HEK293T (cell line): Measurements from ENCODE around the gene JMJD1C.

Source experiments
- BHLHE40 ChIP-seq: fragments of 450-650 bp; IDR thresholded peaks from 2 replicates; pipeline ENCODE4 v1.6.1; 2016; ENCODE audit warnings: mild to moderate bottlenecking, moderate library complexity, borderline replicate concordance
- L3MBTL2 ChIP-seq: fragments of 450-650 bp; conservative IDR thresholded peaks from 2 replicates; pipeline ENCODE4 v1.6.1; 2016; ENCODE audit warnings: mild to moderate bottlenecking
- LEF1 ChIP-seq: fragments of 450-650 bp; IDR thresholded peaks from 2 replicates; pipeline ENCODE4 v1.6.1; 2017; ENCODE audit warnings: mild to moderate bottlenecking, borderline replicate concordance
- NFRKB ChIP-seq: fragments of 450-650 bp; IDR thresholded peaks from 2 replicates; pipeline ENCODE4 v1.6.1; 2016; ENCODE audit warnings: mild to moderate bottlenecking, moderate library complexity
- PKNOX1 ChIP-seq: fragments of 450-650 bp; IDR thresholded peaks from 2 replicates; pipeline ENCODE4 v1.6.1; 2016
- SP1 ChIP-seq: fragments of 450-650 bp; IDR thresholded peaks from 2 replicates; pipeline ENCODE4 v1.6.1; 2017
- SUZ12 ChIP-seq: fragments of 450-650 bp; IDR thresholded peaks from 2 replicates; pipeline ENCODE4 v1.6.1; 2016; ENCODE audit warnings: mild to moderate bottlenecking

- TF ChIP-seq PKNOX1 (no peak), SP1 (no peak), L3MBTL2 (no peak), SUZ12 (no peak), NFRKB (no peak), BHLHE40 (no peak), LEF1 (no peak)
Measured at GRCh38 chr10:63267414-63268148, 198.2 kb downstream of the JMJD1C start.
